Chondrocyte (in vitro differentiated cells): ENCODE measurements around the gene ZNF425. TPM values are rescaled to one million over a fixed set of nuclear protein-coding genes. Genes with fewer than 3 reads are reported as not detected.

ENCODE experiments used
- DNase-seq: peaks from one replicate; pipeline ENCODE4 v3.0.0; 2021; ENCODE audit warnings: mixed read lengths, low spot score
- H3K27ac Mint-ChIP-seq: one replicate; pipeline ENCODE4 v1.8.0; 2021; ENCODE audit warnings: mild to moderate bottlenecking, moderate library complexity, mixed read lengths; ENCODE audit not compliant: unreplicated experiment
- H3K27me3 Mint-ChIP-seq: 2 replicates; pipeline ENCODE4 v1.8.0; 2021; ENCODE audit warnings: low read depth, mixed read lengths
- H3K36me3 Mint-ChIP-seq: 2 replicates; pipeline ENCODE4 v1.8.0; 2021; ENCODE audit warnings: low read depth, mixed read lengths
- H3K4me1 Mint-ChIP-seq: 2 replicates; pipeline ENCODE4 v1.8.0; 2021; ENCODE audit warnings: low read depth, mild to moderate bottlenecking, mixed read lengths
- H3K4me3 Mint-ChIP-seq: one replicate; pipeline ENCODE4 v1.8.0; 2021; ENCODE audit warnings: mild to moderate bottlenecking, moderate library complexity, mixed read lengths; ENCODE audit not compliant: unreplicated experiment
- H3K9me3 Mint-ChIP-seq: 2 replicates; pipeline ENCODE4 v1.8.0; 2021; ENCODE audit warnings: low read depth, mixed read lengths
- long read RNA-seq: library from polyadenylated mRNA; stranded (forward); transcript quantifications from one replicate; pipeline ENCODE4 v2.0.0, GENCODE V29; 2021
- total RNA-seq: library from RNA; stranded (reverse); gene quantifications from 3 replicates; pipeline ENCODE4 v1.2.1, GENCODE V29; 2021
- TF ChIP-seq, protein P1 (sequence below): fragments of 200-600 bp; sonication (generic); IDR thresholded peaks from 2 replicates; pipeline ENCODE4 v1.5.0; 2021; ENCODE audit warnings: antibody characterized with exemption, mild to moderate bottlenecking, moderate library complexity

Gene ZNF425
- total RNA-seq = 4.0 to 4.5 TPM (median 4.1 TPM) in 3 replicates
- long read RNA-seq, transcript ZNF425-201 (4 exons, 3,220 nt) = major isoform, 8 of 8 reads
- long read RNA-seq, partial matches to known transcripts = 0 of 8 reads
- long read RNA-seq, other reads (novel, unspliced or antisense) = 0 of 8 reads

DNA sequence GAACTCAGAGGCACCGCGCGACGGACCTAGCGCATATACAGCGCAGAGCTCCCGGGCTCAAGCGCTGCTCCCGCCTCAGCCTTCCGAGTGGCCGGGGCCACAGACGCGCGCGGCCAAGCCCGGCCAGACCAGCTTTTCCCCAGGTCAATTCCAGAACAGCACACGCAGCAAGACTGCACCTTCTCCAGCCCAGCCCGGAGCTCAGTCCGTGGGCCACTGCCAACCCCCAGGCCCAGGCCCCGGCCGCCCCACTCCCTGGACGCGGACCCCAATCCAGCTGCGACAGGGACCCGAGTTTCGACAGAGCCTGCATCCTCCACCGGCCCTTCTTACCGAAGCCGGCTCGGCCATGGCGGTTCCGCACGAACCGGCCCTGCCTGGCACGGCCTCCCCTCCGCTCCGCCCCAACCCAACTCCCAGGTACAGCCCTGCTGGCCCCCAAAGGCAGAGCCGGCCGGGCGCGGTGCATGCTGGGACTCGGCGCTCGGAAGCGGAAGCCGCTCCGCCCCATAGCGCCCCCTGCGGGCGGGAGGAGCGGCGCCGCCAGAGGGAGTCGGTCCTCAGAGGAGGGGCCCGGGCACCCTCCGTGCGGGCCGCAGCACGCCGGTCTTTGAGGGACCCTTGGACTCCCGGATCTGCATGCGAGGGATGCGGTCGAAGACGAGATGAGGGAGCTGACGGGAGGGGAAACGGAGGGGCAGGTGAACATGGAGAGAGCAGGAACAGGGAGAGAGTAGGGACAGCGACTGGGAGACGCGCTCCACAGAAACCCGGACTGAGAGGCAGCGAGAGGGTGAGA, at the start of gene ZNF425:
Gene ZNF425, minus strand, starts transcription at position 462 of the 799 bp plus-strand sequence. Its CDS starts 111 bp downstream, at position 351.
- H3K36me3 Mint-ChIP-seq = peaks cover 9% of the 10 kb centered on the region
- H3K27me3 Mint-ChIP-seq = no peaks in the 10 kb centered on the region
- peaks cover 6% of the 10 kb centered on the region for H3K9me3 Mint-ChIP-seq
- peak within 1 kb of the TSS; percentile 100 for H3K4me3 Mint-ChIP-seq
- H3K4me1 Mint-ChIP-seq = peaks cover 23% of the 10 kb centered on the region
- peak; percentile 96 for DNase-seq
- TF ChIP-seq, protein P1, sequence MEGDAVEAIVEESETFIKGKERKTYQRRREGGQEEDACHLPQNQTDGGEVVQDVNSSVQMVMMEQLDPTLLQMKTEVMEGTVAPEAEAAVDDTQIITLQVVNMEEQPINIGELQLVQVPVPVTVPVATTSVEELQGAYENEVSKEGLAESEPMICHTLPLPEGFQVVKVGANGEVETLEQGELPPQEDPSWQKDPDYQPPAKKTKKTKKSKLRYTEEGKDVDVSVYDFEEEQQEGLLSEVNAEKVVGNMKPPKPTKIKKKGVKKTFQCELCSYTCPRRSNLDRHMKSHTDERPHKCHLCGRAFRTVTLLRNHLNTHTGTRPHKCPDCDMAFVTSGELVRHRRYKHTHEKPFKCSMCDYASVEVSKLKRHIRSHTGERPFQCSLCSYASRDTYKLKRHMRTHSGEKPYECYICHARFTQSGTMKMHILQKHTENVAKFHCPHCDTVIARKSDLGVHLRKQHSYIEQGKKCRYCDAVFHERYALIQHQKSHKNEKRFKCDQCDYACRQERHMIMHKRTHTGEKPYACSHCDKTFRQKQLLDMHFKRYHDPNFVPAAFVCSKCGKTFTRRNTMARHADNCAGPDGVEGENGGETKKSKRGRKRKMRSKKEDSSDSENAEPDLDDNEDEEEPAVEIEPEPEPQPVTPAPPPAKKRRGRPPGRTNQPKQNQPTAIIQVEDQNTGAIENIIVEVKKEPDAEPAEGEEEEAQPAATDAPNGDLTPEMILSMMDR = peak; percentile 96
- peak within 1 kb of the TSS; percentile 100 for H3K27ac Mint-ChIP-seq

DNA sequence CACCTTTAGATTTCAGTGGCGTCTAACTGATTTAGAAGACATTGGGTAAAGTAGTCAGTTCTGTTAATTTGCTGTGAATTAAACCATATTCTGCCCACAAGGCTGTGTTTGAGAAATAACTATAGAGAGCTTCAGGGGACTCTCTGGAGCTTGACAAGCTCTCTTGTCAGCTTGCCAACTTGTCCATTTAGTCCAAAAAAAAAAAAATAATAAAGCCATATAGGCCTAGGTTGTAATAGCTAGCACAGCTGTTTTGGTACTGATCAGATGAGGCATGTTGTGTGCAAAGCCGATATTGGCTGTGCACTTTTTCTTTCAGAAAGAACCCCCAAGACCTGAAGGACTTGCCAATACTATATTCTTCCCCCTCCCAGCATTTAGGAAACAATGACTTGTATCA, 49.0 kb upstream of the ZNF425 start:
- no peaks in the 10 kb centered on the region for H3K9me3 Mint-ChIP-seq
- no peak for DNase-seq
- H3K36me3 Mint-ChIP-seq = peaks cover 35% of the 10 kb centered on the region
- H3K27me3 Mint-ChIP-seq = no peaks in the 10 kb centered on the region
- H3K27ac Mint-ChIP-seq = no peak overlapping the region
- H3K4me3 Mint-ChIP-seq = no peak overlapping the region
- TF ChIP-seq, protein P1 = no peak
- peaks cover 5% of the 10 kb centered on the region for H3K4me1 Mint-ChIP-seq

- no peaks in the 10 kb centered on the region for H3K9me3 Mint-ChIP-seq
- DNase-seq = no peak
- no peaks in the 10 kb centered on the region for H3K27me3 Mint-ChIP-seq
- peaks cover 25% of the 10 kb centered on the region for H3K36me3 Mint-ChIP-seq
- no peak overlapping the region for H3K27ac Mint-ChIP-seq
- H3K4me3 Mint-ChIP-seq = no peak overlapping the region
- TF ChIP-seq, protein P1 = no peak
- H3K4me1 Mint-ChIP-seq = no peaks in the 10 kb centered on the region
Observed at GRCh38 chr7:149172534-149172920, 46.4 kb upstream of the ZNF425 start.

DNA sequence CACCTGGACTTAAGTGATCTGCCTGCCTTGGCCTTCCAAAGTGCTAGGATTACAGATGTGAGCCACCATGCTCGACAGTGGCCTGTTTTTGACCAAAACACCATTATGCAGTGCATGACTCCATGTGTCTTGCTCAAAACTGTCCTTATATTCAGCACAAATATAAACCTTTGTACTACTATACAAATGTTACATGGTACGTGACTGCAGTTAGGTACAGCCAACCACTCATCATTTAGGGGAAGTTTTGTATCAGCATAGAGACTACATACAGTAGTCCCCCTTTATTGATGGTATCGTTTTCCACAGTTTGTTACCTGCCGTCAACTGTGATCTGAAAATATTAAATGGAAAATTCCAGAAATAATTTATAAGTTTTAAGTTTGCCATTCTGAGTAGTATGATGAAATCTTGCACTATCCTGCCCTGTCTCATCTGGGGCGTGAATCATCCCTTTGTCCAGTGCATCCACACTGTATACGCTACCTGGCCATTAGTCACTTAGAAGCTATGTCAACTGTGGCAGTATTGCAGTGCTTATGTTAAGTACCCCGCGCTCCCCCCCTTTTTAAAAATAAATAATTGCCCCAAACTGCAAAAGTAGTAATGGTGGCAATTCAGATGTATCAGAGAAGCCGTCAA, 45.9 kb upstream of the ZNF425 start:
- no peak for DNase-seq
- H3K27ac Mint-ChIP-seq = no peak overlapping the region
- TF ChIP-seq, protein P1 = no peak

DNA sequence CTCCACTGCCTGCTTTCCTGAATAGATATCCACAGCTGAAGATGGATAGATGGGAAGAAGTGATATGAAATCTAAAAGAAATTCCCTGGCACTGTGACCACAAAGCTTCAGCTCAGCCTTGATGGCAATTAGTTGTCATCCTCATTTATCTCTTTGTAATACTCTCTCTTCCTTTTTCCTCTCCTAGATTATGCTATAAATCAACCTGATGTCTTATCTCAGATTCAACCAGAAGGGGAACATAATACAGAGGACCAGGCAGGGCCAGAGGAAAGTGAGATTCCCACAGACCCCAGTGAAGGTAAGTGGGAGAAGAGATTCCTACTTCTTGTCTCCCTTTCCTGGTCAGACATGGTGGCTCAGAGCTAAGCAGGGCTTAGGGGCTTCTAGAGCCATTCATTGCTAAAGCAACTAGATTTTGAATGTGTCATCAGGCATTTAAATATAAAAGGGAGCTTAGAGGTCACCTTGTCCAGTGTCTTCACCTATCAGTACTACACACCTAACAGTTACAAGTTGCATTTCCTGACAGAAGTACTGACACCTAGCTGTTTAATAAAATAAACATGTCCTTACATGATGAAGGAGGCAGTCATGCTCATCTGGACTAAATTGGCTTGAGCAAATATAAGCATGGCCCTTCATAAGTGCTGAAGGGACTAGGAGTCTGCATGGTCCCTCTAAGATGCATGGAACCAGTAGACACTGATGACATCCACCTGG, 40.7 kb upstream of the ZNF425 start:
- Mint-ChIP-seq H3K27ac (no peak overlapping the region), H3K4me3 (no peak overlapping the region), H3K36me3 (peaks cover 22% of the 10 kb centered on the region), H3K27me3 (no peaks in the 10 kb centered on the region), H3K4me1 (no peaks in the 10 kb centered on the region), H3K9me3 (no peaks in the 10 kb centered on the region)
- DNase-seq = no peak
- TF ChIP-seq, protein P1 = no peak

More for the DNA sequence above, 45.9 kb upstream of the ZNF425 start:
- no peak overlapping the region for H3K4me3 Mint-ChIP-seq
- no peaks in the 10 kb centered on the region for H3K4me1 Mint-ChIP-seq
- peaks cover 24% of the 10 kb centered on the region for H3K36me3 Mint-ChIP-seq
- no peaks in the 10 kb centered on the region for H3K9me3 Mint-ChIP-seq
- no peaks in the 10 kb centered on the region for H3K27me3 Mint-ChIP-seq
